Thyroid gland (tissue), 4 donors: ENCODE measurements around the gene TALDO1.

Experiments
- POLR2A ChIP-seq, 2 donors: fragments of 450-650 bp; IDR thresholded peaks; one replicate each; pipeline ENCODE4 v1.6.1; 2017; ENCODE audit warnings: antibody characterized with exemption in 2 of 2, mild to moderate bottlenecking in 2 of 2, moderate library complexity in 1 of 2
- TF ChIP-seq, protein P1 (sequence below), 6 experiments: fragments of 200-600 bp in 3 of 6; fragments of 450-650 bp in 3 of 6; sonication (generic) in 3 of 6; IDR thresholded peaks; one replicate each; pipeline ENCODE4 v1.5.1; 2016 to 2019; ENCODE audit warnings: antibody characterized with exemption in 6 of 6, mild to moderate bottlenecking in 2 of 6, inconsistent platforms in 1 of 6, moderate library complexity in 1 of 6

DNA sequence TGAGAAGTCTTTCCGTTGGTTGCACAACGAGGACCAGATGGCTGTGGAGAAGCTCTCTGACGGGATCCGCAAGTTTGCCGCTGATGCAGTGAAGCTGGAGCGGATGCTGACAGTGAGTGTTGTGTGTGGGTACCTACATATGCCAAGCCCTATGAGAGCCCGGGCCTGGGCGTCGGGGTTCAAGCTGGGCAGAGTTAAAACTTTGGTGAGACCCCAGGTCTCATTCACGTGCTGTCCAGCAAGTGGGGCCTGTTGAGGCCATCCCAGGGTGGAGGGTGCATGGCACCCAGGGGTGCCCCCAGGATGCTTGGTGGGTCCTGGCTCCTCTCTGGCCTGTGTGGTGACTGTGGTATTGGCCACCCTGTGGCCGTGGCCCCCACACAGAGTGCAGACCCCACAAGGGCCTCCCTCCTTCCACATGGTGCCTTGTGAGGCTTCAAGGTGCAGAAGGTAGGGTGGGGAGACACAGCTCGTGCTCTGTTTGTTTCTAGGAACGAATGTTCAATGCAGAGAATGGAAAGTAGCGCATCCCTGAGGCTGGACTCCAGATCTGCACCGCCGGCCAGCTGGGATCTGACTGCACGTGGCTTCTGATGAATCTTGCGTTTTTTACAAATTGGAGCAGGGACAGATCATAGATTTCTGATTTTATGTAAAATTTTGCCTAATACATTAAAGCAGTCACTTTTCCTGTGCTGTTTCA is 17.2 kb downstream of the TALDO1 start:
- TF ChIP-seq, protein P1, sequence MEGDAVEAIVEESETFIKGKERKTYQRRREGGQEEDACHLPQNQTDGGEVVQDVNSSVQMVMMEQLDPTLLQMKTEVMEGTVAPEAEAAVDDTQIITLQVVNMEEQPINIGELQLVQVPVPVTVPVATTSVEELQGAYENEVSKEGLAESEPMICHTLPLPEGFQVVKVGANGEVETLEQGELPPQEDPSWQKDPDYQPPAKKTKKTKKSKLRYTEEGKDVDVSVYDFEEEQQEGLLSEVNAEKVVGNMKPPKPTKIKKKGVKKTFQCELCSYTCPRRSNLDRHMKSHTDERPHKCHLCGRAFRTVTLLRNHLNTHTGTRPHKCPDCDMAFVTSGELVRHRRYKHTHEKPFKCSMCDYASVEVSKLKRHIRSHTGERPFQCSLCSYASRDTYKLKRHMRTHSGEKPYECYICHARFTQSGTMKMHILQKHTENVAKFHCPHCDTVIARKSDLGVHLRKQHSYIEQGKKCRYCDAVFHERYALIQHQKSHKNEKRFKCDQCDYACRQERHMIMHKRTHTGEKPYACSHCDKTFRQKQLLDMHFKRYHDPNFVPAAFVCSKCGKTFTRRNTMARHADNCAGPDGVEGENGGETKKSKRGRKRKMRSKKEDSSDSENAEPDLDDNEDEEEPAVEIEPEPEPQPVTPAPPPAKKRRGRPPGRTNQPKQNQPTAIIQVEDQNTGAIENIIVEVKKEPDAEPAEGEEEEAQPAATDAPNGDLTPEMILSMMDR (IDR thresholded peaks at IDR 0.05), result no peak
- no peak for TF ChIP-seq POLR2A (IDR thresholded peaks at IDR 0.05)
